HG02981 (cell line): ENCODE data around the gene LGALS3BP.
"Not testable (repeated sequence)": the region's sequence is repeated elsewhere in the genome, so short reads cannot be mapped to it uniquely, and the experiment has no call there.

Experiments
- ATAC-seq: cut with Tn5 transposase; IDR thresholded peaks from one replicate; pipeline ENCODE4 v1.9.1; 2021; ENCODE audit warnings: mild to moderate bottlenecking, moderate library complexity; ENCODE audit not compliant: unreplicated experiment

LGALS3BP gene

DNA sequence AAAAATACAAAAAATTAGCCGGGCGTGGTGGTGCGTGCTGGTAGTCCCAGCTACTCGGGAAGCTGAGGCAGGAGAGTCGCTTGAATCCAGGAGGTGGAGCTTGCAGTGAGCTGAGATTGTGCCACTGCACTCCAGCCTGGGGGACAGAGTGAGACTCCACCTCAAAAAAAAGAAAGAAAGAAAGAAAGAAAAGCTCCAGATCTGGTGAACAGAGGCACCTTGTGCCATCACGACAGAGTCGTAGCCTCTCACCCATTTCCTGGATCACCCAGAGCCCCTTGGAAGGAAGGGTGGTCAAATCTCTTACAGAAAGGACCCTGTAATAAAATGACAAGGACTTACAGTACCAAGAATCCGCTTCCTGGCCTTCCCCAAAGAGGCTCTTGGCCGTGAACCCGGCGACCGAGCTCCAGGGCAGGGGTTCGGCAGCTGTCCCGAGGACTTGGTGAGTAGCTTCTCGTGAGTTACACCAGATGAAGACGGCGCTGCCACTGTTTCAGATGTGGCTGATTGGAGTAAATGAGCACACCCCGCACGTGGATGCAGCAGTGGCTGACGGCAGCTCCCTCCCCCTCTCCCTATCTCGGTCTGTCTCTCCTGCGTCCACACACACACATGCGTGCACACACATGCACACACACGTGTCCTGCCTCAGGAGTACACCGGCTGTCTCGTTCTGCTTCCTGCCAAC is 13.5 kb downstream of the LGALS3BP start:
- ATAC-seq: no peak

DNA sequence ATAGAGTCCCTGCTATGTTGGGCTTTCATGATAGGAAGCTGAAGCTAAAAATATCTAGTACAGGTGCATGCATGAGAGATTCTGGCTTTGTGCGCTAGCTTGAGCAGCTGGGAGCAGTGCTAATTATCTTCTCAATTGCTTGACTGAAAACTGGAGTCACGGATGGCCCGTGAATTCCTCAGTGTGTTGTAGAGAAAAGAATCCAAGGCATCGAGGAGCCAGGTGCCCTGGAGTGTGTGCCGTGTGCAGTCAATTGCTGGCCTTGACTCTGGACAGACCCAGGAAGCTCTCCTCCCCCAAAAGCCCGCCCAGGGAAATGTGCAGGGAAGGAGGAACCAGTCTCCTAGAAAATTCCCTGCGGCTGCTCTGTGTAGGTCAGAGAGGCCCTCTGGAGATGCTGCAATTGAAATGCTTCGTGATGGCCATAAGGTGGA is 14.2 kb downstream of the LGALS3BP start:
- no peak for ATAC-seq

DNA sequence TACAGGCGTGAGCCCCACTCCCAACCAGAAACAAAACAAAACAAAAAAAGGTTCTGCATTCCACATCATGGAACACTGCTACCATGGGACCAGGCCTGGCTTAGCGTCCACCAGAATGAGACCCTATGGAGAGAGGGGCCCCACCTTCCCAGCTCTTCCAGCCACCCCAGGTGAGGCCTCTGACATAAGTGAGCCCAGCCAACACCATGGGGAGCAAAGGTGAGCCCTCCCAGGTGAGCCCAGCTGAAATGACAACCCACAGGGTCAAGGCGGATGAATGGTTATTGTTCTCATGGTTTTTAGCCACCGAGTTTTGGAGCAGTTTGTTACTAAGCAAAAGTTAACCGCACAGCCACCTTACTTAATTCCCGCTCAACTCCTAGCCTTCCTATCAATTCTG is 16.3 kb downstream of the LGALS3BP start:
- ATAC-seq: no peak

GRCh38 chr17:78962984-78963348 is 16.8 kb downstream of the LGALS3BP start:
- ATAC-seq: not testable (repeated sequence)

DNA sequence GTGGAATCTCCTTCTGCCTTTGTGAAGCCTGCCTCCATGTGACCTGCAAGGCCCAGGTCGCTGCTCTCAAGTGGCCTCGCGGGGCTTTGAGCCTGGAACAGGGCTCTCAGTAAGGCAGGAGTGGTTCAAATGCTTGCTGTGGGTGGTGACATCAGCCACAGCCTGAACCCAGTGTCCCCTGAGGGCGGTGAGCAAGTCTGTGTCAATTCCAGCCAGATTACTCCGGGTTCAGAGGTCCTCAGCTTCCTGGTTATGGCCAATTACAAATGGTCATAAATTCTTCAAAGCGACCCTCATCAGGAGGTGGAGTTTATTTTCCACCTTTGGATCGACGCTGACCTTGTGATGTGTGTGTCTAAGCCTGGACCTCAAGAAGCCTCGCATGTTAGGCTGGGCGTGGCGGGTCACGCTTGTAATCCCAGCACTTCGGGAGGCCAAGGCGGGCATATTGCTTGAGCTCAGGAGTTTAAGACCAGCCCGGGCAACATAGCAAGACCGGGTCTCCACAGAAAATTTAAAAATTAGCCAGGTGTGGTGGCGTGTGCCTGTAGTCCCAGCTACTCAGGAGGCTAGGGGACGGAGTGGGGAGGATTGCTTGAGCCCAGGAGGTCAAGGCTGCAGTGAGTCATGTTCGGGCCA is 17.3 kb downstream of the LGALS3BP start:
- ATAC-seq: no peak

DNA sequence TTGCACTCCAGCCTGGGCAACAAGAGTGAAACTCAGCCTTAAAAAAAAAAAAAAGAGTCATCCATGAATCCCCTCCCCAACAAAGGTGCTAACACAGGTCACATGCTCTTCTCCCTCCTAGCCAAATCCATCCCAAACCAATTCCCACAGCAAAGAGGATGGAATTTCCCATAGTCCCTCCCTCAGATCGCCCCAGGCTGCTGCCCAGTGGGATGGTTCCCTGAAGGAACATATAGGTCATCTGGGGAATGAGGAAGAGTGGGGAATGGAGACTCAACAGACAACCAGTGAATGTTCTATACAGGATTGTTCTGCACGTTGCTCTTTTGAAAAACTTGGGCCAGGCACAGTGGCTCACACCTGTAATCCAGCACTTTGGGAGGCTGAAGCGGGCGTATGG is 18.2 kb downstream of the LGALS3BP start:
- ATAC-seq: no peak

- ATAC-seq: no peak
These were observed 18.8 kb downstream of the LGALS3BP start for GRCh38 chr17:78960928-78961327.

- ATAC-seq: no peak
These were observed 19.9 kb downstream of the LGALS3BP start for GRCh38 chr17:78959803-78960202.

GRCh38 chr17:78958641-78959127 is 21.0 kb downstream of the LGALS3BP start:
- ATAC-seq: no peak

- ATAC-seq: no peak
These were observed 22.6 kb downstream of the LGALS3BP start for GRCh38 chr17:78957128-78957527.

DNA sequence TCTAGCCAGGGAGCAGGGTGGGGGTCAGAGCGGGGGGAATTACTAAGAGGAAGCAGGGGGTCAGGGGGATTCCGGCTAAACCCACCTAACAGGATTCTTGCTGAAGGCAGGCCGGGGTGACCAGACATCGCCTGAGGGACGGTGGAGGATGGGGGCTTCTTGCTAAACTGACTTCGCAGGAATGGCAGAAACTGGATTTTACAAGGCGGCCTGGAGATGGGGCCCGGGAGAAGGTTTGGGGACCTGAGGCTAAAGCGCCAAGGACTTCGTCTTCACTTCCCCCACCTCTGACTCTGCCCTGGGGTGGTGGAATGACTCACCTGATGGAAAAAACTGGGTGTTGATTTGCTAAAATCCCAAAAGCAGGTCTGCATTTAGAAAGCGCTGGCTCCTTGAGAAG is 23.5 kb downstream of the LGALS3BP start:
- ATAC-seq: no peak

DNA sequence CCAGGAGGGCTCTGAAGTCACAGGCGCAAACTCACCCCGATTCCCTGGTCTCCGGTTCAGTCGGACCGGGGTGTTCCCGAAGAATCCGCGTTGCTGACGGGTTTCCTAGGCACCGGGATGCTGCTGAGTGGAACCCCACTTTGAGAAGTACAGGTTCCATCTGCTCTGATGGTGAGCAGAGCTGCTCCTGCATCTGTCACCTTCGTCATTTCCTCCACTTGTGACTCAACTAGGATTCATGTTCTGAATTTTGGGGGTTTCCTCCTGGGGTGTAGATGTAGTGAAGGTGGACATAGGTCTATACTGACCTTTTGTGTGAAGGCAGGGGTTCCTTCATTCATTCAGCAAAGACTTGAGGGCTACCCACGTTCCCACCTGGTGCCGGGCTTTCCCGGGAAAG is 25.0 kb downstream of the LGALS3BP start:
- no peak for ATAC-seq

DNA sequence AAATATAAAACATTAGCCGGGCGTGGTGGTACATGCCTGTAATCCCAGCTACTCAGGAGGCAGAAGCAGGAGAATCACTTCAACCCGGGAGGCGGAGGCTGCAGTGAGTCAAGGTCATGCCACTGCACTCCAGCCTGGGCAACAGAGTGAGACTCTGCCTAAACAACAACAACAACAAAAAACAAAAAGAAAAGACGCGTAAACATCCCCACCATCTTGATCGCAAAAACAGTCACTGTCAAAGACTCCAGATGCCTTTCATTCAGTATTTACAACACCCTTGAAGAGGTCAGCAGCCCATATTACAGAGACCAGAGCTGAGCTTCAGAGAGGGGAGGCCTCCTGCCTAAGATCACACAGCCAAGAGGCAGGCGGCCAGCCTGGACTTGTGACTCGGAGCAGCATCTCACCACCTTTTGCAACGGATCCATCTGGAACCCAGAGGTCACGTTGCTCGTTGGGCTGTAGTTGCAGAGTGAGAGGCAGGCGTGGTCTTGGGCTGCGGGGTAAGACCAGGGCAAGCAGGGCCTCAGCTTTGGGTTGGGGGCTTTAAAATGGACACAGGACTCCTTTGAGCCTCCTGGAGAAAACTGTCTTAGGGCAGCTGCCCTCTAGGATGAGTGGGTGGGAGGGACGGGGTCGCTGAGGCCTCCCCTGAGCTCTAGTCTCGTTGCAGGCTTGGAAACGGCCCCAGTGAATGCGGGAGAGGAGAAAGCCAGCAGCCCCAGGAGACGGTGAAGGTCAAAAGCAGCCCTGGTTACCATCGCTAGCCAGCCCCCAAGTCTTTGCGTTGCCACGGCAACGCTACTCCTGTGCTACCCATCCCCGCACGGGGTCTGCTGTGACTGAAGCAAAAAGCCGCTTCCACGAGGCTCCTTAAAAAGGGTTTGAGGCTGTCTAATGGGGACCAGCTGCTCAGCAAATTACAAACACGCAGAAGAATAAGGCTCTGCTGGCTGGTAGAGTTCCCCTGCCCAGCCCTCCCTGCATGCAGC is 26.1 kb downstream of the LGALS3BP start:
- no peak for ATAC-seq

GRCh38 chr17:78952706-78953105 is 27.0 kb downstream of the LGALS3BP start:
- ATAC-seq: no peak

- no peak for ATAC-seq
These were observed 27.7 kb downstream of the LGALS3BP start for GRCh38 chr17:78951967-78952551.

DNA sequence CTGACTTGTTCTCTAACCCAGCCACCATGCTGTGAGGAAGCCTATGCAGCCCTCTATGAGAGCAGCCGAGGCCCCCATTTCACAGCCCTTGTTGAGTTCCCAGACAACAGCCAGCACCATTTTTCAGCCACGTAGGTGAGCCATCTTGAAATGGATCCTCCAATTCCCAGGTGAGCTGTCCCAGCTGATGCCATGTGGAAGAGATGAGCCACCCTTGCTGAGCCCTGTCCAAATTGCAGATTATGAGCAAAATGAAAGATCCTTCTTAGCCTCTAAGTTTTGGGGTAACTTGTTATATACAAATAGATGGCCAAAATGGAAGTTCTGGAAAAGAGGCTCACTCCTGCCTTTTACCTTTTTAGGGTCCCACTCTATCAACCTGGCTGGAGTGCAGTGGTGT is 28.9 kb downstream of the LGALS3BP start:
- no peak for ATAC-seq

GRCh38 chr17:78947235-78948149 is 32.2 kb downstream of the LGALS3BP start:
- ATAC-seq: no peak

GRCh38 chr17:78946631-78947030 is 33.1 kb downstream of the LGALS3BP start:
- no peak for ATAC-seq

GRCh38 chr17:78946131-78946530 is 33.6 kb downstream of the LGALS3BP start:
- no peak for ATAC-seq

DNA sequence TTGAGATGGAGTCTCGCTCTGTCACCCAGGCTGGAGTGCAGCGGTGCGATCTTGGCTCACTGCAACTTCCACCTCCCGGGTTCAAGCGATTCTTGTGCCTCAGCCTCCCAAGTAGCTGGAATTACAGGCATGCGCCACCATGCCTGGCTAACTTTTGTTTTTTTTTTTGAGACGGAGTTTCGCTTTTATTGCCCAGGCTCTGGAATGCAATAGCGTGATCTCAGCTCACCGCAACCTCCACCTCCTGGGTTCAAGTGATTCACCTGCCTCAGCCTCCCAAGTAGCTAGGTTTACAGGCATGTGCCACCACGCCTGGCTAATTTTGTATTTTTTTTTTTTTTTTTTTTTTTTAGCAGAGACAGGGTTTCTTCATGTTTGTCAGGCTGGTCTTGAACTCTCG is 34.3 kb downstream of the LGALS3BP start:
- ATAC-seq: not testable (repeated sequence)
